ENCODE results near the gene HSBP1. TPM values are rescaled to one million over a fixed set of nuclear protein-coding genes. Genes with fewer than 3 reads are reported as not detected.

Gene HSBP1
- total RNA-seq, 2 donors from 2014 or later: 17.4 to 18.7 TPM

GRCh38 chr16:83807327-83807709 lies 460 bp upstream of the HSBP1 start:
- H3K4me3 ChIP-seq: peak overlapping the region; percentile 81 to 83
- TF ChIP-seq POLR2AphosphoS5 (IDR thresholded peaks at IDR 0.05) (no peak), POLR2A (IDR thresholded peaks at IDR 0.05) (no peak), CTCF (IDR thresholded peaks at IDR 0.05) (no peak)

GRCh38 chr16:83808573-83809014 lies 816 bp downstream of the HSBP1 start:
- intact Hi-C loops (cut with DNase I): no loop called here
- H3K4me3 ChIP-seq: peak overlapping the region; percentile 81 to 83
- H3K36me3 ChIP-seq: no peaks in the 10 kb centered on the region
- H3K27ac ChIP-seq: peak overlapping the region; percentile 79 to 81
- TF ChIP-seq POLR2A (IDR thresholded peaks at IDR 0.05) (no peak), CTCF (IDR thresholded peaks at IDR 0.05) (no peak), POLR2AphosphoS5 (IDR thresholded peaks at IDR 0.05) (no peak)
- 17% methylated on average over 11 of the region's 11 CpGs for WGBS
- H3K9me3 ChIP-seq: no peaks in the 10 kb centered on the region
- H3K27me3 ChIP-seq (replicated peaks; ENCODE audit: insufficient read depth): no peaks in the 10 kb centered on the region
- H3K4me1 ChIP-seq (replicated peaks): peaks cover 3% of the 10 kb centered on the region
- DNase-seq (ENCODE audit: low spot score): no peak

More at GRCh38 chr16:83807327-83807709, 460 bp upstream of the HSBP1 start:
- 95% methylated on average over 8 of the region's 8 CpGs for WGBS
- DNase-seq (ENCODE audit: low spot score): no peak
- H3K27me3 ChIP-seq (replicated peaks; ENCODE audit: insufficient read depth): no peaks in the 10 kb centered on the region
- H3K36me3 ChIP-seq: no peaks in the 10 kb centered on the region
- no peaks in the 10 kb centered on the region for H3K9me3 ChIP-seq
- intact Hi-C loops (cut with DNase I): no loop called here
- H3K4me1 ChIP-seq (replicated peaks): peaks cover 3% of the 10 kb centered on the region
- H3K27ac ChIP-seq: peak overlapping the region; percentile 79 to 81

- Histone ChIP-seq H3K27me3 (replicated peaks; ENCODE audit: insufficient read depth) (no peaks in the 10 kb centered on the region), H3K4me1 (replicated peaks) (peaks cover 3% of the 10 kb centered on the region), H3K36me3 (no peaks in the 10 kb centered on the region), H3K4me3 (peak overlapping the region; percentile 81 to 83), H3K9me3 (no peaks in the 10 kb centered on the region), H3K27ac (no peak overlapping the region)
- intact Hi-C loops (cut with DNase I): no loop called here
- WGBS: 94% methylated on average over 13 of the region's 13 CpGs
- no peak for TF ChIP-seq POLR2A (IDR thresholded peaks at IDR 0.05)
- TF ChIP-seq CTCF (IDR thresholded peaks at IDR 0.05): no peak
- TF ChIP-seq POLR2AphosphoS5 (IDR thresholded peaks at IDR 0.05): no peak
- no peak for DNase-seq (ENCODE audit: low spot score)
Observed at GRCh38 chr16:83809092-83809491, 1.3 kb downstream of the HSBP1 start.

GRCh38 chr16:83810901-83811300 lies 3.1 kb downstream of the HSBP1 start:
- 79% methylated on average over 1 of the region's 1 CpG for WGBS
- intact Hi-C loops (cut with DNase I): no loop called here
- no peak for TF ChIP-seq POLR2A (IDR thresholded peaks at IDR 0.05)
- no peak for TF ChIP-seq POLR2AphosphoS5 (IDR thresholded peaks at IDR 0.05)
- no peak for TF ChIP-seq CTCF (IDR thresholded peaks at IDR 0.05)

GRCh38 chr16:83813823-83814658 lies 6.3 kb downstream of the HSBP1 start:
- DNase-seq (ENCODE audit: low spot score): no peak
- H3K27me3 ChIP-seq (replicated peaks; ENCODE audit: insufficient read depth): no peaks in the 10 kb centered on the region
- H3K9me3 ChIP-seq: no peaks in the 10 kb centered on the region
- peaks cover 3% of the 10 kb centered on the region for H3K4me1 ChIP-seq (replicated peaks)
- intact Hi-C loops (cut with DNase I): no loop called here
- H3K27ac ChIP-seq: no peak overlapping the region
- TF ChIP-seq POLR2A (IDR thresholded peaks at IDR 0.05) (no peak), CTCF (IDR thresholded peaks at IDR 0.05) (no peak), POLR2AphosphoS5 (IDR thresholded peaks at IDR 0.05) (no peak)
- H3K36me3 ChIP-seq: no peaks in the 10 kb centered on the region
- H3K4me3 ChIP-seq: no peak overlapping the region
- WGBS: 11% methylated on average over 13 of the region's 13 CpGs

More at GRCh38 chr16:83810901-83811300, 3.1 kb downstream of the HSBP1 start:
- no peak for DNase-seq (ENCODE audit: low spot score)
- no peaks in the 10 kb centered on the region for H3K36me3 ChIP-seq
- H3K27me3 ChIP-seq (replicated peaks; ENCODE audit: insufficient read depth): no peaks in the 10 kb centered on the region
- no peaks in the 10 kb centered on the region for H3K9me3 ChIP-seq
- H3K4me3 ChIP-seq: no peak overlapping the region
- no peak overlapping the region for H3K27ac ChIP-seq
- H3K4me1 ChIP-seq (replicated peaks): peaks cover 3% of the 10 kb centered on the region
